Activated CD8-positive, alpha-beta memory T cell treated with anti-CD3 and anti-CD28 coated beads, Interleukin-2, amount 50 U/mL, for 24 hours (primary cell): ENCODE results near the gene PTGES.
"Not testable (repeated sequence)": the region's sequence is repeated elsewhere in the genome, so short reads cannot be mapped to it uniquely, and the experiment has no call there.

ENCODE experiments used
- DNase-seq: peaks from one replicate; pipeline ENCODE4 v3.0.0-alpha.2; 2020; ENCODE audit errors: extremely low read depth

Gene PTGES, protein sequence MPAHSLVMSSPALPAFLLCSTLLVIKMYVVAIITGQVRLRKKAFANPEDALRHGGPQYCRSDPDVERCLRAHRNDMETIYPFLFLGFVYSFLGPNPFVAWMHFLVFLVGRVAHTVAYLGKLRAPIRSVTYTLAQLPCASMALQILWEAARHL

GRCh38 chr9:129752900-129753729, at the start of gene PTGES:
Gene PTGES (minus strand): TSS chr9:129753042. CDS start chr9:129753012, 30 bp downstream.
- DNase-seq: peak; percentile 9

DNA sequence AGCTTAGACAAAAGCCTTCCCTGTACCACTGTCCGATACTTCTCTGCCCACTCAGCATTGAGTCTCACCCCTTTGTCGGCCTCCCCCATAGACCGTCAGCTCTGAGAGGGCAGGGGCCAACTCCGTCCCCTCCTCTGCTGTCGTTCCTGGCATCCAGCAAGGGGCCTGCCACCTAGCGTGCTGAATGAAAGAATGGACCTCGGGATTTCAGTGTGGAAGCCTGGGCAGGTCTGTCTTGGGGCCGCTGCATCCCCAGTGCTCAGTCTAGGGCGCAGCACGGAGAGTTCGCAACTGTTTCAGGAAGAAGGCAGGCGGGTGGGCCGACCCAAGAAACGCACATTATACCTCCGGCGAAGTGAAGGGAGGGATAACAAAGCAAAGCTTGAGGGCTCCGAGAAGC, 48.7 kb upstream of the PTGES start:
- DNase-seq: no peak

DNA sequence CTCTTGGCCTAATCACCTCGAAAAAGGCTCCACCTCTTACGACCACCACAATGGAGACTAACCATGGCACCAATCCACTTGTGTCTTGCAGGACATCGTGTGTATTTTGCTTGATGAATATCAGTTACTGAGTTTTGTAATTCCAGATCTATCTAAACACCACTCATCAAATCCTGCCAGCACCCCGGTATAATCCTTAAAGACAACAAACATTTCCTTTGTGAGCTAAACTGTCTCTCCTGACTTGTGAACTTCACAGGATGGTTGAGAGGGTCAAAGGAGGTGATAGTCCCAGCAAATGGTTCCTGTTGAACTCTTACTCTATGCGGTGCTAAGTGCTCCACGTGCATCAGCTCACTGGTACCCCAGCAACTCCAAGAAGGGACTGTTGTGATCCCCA, 46.1 kb upstream of the PTGES start:
- no peak for DNase-seq

GRCh38 chr9:129796029-129796428, 43.2 kb upstream of the PTGES start:
- not testable (repeated sequence) for DNase-seq

DNA sequence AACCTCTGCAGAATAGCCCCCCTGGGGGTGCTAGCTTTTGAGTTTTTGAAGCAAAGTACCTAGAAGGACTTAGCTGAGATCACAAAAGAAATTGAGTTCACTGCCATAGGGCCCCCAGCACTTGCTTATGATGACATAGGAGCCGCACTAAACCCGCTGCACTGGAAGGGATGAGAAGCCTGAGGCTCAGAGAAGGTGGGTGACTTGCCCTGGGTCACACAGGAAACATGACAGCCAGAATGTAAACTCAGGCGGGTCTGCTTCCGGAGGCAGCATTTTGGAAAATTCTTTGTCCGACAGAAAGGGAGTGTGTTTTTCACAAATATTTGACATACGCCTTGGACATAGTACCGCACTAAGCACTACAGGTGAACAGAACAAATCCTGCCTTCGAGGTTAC, 41.7 kb upstream of the PTGES start:
- no peak for DNase-seq

DNA sequence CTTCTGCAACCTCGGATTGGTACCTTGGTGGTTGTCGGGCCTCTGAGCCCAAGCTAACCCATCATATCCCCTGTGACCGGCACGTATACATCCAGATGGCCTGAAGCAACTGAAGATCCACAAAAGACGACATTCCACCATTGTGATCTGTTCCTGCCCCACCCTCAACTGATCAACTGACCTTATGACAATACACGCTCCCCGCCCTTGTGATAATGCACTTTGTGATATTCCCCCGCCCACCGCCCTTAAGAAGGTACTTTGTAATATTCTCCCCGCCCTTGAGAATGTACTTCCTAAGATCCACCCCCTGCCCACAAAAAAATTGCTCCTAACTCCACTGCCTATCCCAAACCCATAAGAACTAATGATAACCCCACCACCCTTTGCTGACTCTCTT, 33.6 kb upstream of the PTGES start:
- no peak for DNase-seq

DNA sequence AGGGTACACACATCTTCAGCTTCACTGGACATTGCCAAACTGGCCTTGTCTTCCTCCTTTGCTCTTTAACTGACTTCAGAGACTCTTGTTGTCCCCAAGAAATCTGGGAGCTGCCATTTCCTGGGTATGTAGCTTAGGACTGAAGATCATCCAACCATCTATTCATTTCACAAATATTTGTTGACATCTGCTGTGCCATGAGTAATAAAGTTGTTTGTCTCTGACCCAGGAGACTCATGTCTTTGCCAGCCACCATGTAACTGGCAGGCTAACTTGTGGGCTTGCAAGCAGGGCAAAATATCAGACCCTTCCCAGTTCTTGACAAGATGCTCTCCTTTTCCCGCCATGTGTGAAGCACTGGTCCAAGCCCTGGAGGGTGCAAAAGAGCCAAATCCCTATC, 33.0 kb upstream of the PTGES start:
- DNase-seq: no peak

- DNase-seq: not testable (repeated sequence)
These were observed 32.1 kb upstream of the PTGES start for GRCh38 chr9:129784970-129785369.

DNA sequence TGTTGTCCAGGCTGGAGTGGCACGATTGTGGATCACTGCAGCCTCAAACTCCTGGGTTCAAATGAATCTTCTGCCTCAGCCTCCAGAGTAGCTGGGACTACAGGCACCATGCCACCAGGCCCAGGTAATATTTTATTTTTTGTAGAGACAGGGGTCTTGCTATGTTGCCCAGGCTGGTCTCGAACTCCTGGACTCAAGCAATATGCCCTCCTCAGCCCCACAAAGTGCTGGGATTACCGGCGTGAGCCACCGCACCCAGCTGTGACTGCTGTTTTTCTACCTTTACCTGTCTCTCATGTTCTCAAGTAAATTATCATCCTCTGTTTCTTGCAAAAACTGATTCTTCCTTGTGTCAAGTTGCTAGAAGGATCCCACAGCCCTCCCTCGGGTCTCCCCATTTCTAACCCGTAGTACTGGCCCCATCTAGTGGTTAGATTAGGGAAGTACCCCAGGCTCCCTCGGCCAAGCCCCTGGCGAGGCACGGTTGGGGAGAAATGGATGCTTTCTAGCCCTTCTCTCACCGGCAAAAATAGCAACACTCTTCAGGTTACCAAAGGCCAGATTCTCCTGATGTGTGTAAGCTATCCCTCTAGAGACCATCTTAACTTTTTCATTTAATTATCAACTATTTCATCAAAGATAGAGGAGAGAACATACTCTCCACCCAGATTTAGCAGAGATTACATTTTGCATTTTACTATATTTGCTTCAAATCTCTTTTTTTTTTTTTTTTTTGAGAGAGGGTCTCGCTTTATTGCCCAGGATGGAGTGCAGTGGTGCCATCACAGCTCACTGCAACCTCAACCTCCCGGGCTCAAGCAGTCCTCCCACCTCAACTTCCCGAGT, 30.9 kb upstream of the PTGES start:
- peak; percentile 42 for DNase-seq

GRCh38 chr9:129781981-129782380, 29.1 kb upstream of the PTGES start:
- DNase-seq: no peak

DNA sequence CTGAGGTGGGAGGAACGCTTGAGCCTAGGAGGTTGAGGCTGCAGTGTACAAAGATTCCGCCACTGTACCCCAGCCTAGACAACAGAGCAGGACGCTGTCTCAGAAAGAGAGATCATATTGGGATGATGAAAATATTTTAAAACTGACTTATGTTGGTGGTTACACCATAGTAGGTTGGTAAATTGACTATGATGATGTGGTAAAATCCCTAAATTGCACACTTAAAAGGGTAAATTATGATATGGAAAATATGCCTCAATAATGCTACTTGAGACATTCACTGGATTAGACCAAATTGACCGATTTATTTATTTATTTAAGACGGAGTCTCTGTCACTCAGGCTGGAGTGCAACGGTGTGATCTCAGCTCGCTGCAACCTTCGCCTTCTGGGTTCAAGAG, 28.3 kb upstream of the PTGES start:
- DNase-seq: no peak

GRCh38 chr9:129779560-129780190, 26.8 kb upstream of the PTGES start:
- no peak for DNase-seq

DNA sequence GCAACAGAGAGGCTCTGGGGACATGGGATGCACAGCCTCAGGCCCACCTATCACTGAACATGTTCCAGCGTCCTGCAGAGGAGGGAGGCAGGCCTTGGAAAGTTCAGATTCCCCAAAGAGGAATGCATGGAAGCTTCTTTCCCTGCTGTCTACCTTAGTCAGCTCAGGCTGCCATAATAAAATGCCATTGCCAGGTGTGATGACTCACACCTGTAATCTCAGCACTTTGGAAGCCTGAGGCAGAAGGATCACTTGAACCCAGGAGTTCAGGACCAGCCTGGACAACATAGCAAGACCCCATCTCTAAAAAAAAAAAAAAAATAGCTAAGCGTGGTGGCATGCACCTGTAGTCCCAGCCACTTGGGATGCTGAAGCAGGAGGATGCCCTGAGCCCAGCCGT, 25.6 kb upstream of the PTGES start:
- DNase-seq: no peak

DNA sequence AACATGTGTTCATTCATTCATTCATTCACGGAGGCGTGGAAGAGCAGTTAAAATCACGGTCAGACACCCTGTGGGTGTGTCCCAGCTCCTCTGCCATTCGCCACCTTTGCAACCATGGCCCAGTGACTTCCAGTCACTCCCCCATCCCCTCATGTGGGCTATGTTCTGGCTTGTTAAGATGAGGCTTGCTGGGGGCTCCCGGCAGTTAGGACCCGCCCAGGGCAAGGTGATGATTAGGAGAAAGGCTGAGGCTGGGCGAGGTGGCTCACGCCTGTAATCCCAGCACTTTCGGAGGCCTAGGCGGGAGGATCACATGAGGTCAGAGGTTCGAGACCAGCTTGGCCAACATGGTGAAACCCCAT, 24.9 kb upstream of the PTGES start:
- DNase-seq: no peak

- peak; percentile 26 for DNase-seq
These were observed 24.3 kb upstream of the PTGES start for GRCh38 chr9:129776938-129777768.

GRCh38 chr9:129776566-129776937, 23.7 kb upstream of the PTGES start:
- no peak for DNase-seq

- DNase-seq: not testable (repeated sequence)
These were observed 23.3 kb upstream of the PTGES start for GRCh38 chr9:129776096-129776495.

DNA sequence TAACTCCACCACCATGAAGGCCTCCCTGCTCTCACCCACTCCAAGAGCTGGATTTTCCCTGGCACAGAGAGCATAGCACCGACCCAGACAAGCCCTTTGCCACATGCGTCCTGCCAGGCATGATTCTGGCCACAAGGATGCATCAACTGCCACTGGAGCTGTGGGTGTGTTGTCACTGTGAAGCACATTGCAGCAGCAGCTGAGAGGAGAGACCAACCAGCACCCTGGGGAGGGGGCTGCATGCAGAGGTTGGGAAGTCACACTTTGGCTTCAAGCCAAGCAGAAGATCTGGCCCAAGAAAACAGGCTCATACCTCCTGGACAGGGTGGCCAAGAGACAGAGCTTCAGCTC, 22.6 kb upstream of the PTGES start:
- no peak for DNase-seq

- DNase-seq: no peak
These were observed 22.1 kb upstream of the PTGES start for GRCh38 chr9:129774791-129775447.

- no peak for DNase-seq
These were observed 20.6 kb upstream of the PTGES start for GRCh38 chr9:129773262-129774048.
